Spleen (tissue), 7 donors: ENCODE data around the gene GLTP.

ENCODE experiments used
- POLR2AphosphoS5 ChIP-seq, 3 donors: sonication (generic); formaldehyde crosslinking; IDR thresholded peaks; one replicate each; pipeline ENCODE4 v1.5.1; 2017; ENCODE audit warnings: antibody characterized with exemption in 3 of 3
- TF ChIP-seq, protein P1 (sequence below), 11 experiments: fragments of 200-600 bp in 7 of 11; fragments of 450-650 bp in 4 of 11; sonication (generic) in 4 of 11; IDR thresholded peaks in 8 of 11; conservative IDR thresholded peaks in 3 of 11; 1 replicate in 7 of 11; 2 replicates in 4 of 11; pipeline versions ENCODE4 v1.4.0 to v1.8.0; 2016 to 2021; ENCODE audit warnings: antibody characterized with exemption in 11 of 11, inconsistent platforms in 4 of 11, mild to moderate bottlenecking in 1 of 11
- donor health status: DM: no; HTN: no; CAD: no; lungs with moderate emphysema.
- donor health status: DM: no; HTN: no; CAD: no.
- donor health status: DM: no; HTN: no; CAD: no.

DNA sequence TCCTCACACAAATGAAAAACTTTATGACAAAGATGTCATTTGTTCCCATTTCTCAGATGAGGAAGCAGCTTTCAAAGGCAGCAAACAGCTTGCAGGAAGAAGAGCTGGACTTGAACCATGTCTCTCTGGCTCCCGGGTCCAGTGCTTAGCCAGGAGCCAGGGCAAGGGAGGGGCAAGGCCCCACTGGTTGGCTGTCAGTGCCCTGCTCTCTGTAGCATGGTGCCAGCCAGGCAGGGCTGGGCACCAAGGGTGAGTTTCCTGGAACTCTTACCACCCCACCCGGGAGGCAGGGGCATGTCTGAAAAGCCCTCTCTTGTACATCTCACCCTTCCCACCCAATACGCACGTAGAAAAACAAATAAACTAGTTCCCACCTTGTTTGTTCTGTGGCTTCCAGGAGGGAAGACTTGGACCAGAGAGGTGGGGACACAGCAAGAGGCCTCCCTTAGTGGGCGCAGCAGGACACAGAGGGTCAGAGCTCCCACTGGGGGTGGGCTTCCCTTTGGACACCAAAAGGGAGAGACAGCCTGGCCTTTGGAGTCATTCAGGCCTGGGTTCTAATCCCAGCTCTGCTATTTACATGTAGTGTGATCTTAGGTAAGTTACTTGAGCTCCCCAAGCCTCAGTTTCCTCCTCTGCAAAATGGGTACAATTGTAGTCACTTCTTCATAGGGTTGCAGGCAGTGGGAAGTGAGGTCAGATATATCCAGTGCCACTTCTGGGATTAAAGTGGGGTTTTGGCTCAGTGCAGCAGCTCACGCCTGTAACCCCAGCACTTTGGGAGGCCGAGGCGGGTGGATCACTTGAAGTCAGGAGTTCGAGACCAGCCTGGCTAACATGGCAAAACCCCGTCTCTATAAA, 64.4 kb downstream of the GLTP start:
- TF ChIP-seq POLR2AphosphoS5 (IDR thresholded peaks at IDR 0.05) = no peak
- TF ChIP-seq, protein P1, sequence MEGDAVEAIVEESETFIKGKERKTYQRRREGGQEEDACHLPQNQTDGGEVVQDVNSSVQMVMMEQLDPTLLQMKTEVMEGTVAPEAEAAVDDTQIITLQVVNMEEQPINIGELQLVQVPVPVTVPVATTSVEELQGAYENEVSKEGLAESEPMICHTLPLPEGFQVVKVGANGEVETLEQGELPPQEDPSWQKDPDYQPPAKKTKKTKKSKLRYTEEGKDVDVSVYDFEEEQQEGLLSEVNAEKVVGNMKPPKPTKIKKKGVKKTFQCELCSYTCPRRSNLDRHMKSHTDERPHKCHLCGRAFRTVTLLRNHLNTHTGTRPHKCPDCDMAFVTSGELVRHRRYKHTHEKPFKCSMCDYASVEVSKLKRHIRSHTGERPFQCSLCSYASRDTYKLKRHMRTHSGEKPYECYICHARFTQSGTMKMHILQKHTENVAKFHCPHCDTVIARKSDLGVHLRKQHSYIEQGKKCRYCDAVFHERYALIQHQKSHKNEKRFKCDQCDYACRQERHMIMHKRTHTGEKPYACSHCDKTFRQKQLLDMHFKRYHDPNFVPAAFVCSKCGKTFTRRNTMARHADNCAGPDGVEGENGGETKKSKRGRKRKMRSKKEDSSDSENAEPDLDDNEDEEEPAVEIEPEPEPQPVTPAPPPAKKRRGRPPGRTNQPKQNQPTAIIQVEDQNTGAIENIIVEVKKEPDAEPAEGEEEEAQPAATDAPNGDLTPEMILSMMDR (IDR thresholded peaks at IDR 0.05 in 8 of 11, conservative IDR thresholded peaks at IDR 0.05 in 3 of 11) = no peak
